Neutrophil (primary cell): ENCODE measurements around the gene C20orf144.

Experiments used
- H3K27ac ChIP-seq: fragments of 200-600 bp; sonication (generic); 2 replicates; pipeline ENCODE4 v1.5.1; 2016; ENCODE audit warnings: mild to moderate bottlenecking, moderate library complexity
- H3K27me3 ChIP-seq: fragments of 200-600 bp; sonication (generic); 2 replicates; pipeline ENCODE4 v1.6.0; 2016; ENCODE audit warnings: mild to moderate bottlenecking
- H3K36me3 ChIP-seq: fragments of 200-600 bp; sonication (generic); 2 replicates; pipeline ENCODE4 v1.5.1; 2017
- H3K4me1 ChIP-seq, 2 experiments: fragments of 200-600 bp in 1 of 2; sonication (generic) in 1 of 2; 1 replicate in 1 of 2; 2 replicates in 1 of 2; pipeline versions ENCODE4 v1.5.1 to v1.6.1; 2013 to 2016; ENCODE audit warnings: low read depth in 1 of 2, low read length in 1 of 2, mild to moderate bottlenecking in 1 of 2, moderate library complexity in 1 of 2; ENCODE audit not compliant: control insufficient read depth in 1 of 2, insufficient read depth in 1 of 2
- H3K4me3 ChIP-seq, 2 experiments: fragments of 200-600 bp in 1 of 2; sonication (generic) in 1 of 2; 1 replicate in 1 of 2; 2 replicates in 1 of 2; pipeline ENCODE4 v1.5.1; 2013 to 2016; ENCODE audit warnings: low read depth in 1 of 2, low read length in 1 of 2, mild to moderate bottlenecking in 1 of 2, moderate library complexity in 1 of 2
- H3K9me3 ChIP-seq: fragments of 200-600 bp; sonication (generic); 2 replicates; pipeline ENCODE4 v1.5.1; 2016
- CTCF ChIP-seq: fragments of 200-600 bp; sonication (generic); IDR thresholded peaks from 2 replicates; pipeline ENCODE4 v1.5.1; 2016; ENCODE audit warnings: antibody characterized with exemption

Gene C20orf144

GRCh38 chr20:33710681-33711445 is 48.7 kb downstream of the C20orf144 start:
- no peaks in the 10 kb centered on the region for H3K27me3 ChIP-seq
- no peaks in the 10 kb centered on the region for H3K4me1 ChIP-seq
- TF ChIP-seq CTCF: no peak
- H3K27ac ChIP-seq: no peak overlapping the region
- H3K9me3 ChIP-seq: no peaks in the 10 kb centered on the region
- peaks cover 59% of the 10 kb centered on the region for H3K36me3 ChIP-seq
- no peak overlapping the region for H3K4me3 ChIP-seq

- no peaks in the 10 kb centered on the region for H3K4me1 ChIP-seq
- H3K27ac ChIP-seq: no peak overlapping the region
- H3K4me3 ChIP-seq: no peak overlapping the region
- no peaks in the 10 kb centered on the region for H3K9me3 ChIP-seq
- no peak for TF ChIP-seq CTCF
- H3K27me3 ChIP-seq: no peaks in the 10 kb centered on the region
- peaks cover 54% of the 10 kb centered on the region for H3K36me3 ChIP-seq
Observed at GRCh38 chr20:33711446-33711738, 49.3 kb downstream of the C20orf144 start.
